Measurements from ENCODE around the gene A4GNT. TPM values are rescaled to one million over a fixed set of nuclear protein-coding genes. Genes with fewer than 3 reads are reported as not detected.
A peak's percentile ranks its signal among the peaks of the same experiment; 100 is the strongest.
"Not testable (repeated sequence)": the region's sequence is repeated elsewhere in the genome, so short reads cannot be mapped to it uniquely, and the experiment has no call there.

A4GNT gene
- total RNA-seq, 1 donor from 2014 or later, result not detected

DNA sequence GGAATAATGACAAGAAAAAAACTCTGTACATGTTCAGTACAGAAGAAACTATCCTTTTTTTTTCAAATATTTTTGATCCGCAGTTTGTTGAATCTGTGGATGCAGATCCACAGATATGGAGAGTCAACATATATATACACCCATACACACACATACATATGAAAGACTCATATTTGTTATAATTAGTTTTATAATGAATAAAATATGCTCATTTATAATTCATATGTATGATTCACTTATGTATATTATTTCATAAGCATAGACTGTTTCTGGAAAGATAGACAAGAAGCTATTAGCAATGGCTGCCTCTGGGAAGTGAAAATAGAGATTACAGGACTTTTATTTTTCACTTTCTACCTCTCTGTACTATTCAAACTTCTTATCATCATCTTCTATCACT, 26.6 kb downstream of the A4GNT start:
- TF ChIP-seq, protein P1, sequence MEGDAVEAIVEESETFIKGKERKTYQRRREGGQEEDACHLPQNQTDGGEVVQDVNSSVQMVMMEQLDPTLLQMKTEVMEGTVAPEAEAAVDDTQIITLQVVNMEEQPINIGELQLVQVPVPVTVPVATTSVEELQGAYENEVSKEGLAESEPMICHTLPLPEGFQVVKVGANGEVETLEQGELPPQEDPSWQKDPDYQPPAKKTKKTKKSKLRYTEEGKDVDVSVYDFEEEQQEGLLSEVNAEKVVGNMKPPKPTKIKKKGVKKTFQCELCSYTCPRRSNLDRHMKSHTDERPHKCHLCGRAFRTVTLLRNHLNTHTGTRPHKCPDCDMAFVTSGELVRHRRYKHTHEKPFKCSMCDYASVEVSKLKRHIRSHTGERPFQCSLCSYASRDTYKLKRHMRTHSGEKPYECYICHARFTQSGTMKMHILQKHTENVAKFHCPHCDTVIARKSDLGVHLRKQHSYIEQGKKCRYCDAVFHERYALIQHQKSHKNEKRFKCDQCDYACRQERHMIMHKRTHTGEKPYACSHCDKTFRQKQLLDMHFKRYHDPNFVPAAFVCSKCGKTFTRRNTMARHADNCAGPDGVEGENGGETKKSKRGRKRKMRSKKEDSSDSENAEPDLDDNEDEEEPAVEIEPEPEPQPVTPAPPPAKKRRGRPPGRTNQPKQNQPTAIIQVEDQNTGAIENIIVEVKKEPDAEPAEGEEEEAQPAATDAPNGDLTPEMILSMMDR (conservative IDR thresholded peaks at IDR 0.05; ENCODE audit: low read depth, low read length), result no peak
- H3K4me3 ChIP-seq (ENCODE audit: low read depth, low read length), result no peak overlapping the region
- no peak for DNase-seq (ENCODE audit: low read depth)

DNA sequence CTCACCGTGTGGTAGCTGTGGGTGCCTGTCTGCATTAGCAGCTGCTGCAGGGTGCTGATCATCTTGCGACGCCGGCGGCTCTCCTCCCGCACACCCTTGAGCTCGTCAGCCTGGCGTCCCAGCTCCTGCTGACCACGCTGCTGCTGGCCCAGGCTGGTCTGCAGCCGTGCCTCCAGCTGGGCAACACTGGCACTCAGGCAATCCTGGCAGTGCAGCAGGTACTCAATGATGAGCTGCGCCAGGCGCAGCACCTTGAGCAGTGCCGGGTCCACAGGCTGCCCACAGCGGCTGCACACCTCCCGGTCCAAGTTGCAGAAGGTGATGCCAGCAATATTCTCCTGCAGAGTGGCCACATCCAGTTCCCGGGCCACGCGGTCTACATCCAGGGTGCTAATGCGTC, 28.7 kb downstream of the A4GNT start:
- TF ChIP-seq, protein P1 (conservative IDR thresholded peaks at IDR 0.05; ENCODE audit: low read depth, low read length), result no peak
- H3K4me3 ChIP-seq (ENCODE audit: low read depth, low read length), result no peak overlapping the region
- DNase-seq (ENCODE audit: low read depth), result no peak

GRCh38 chr3:138101351-138101940, 30.7 kb downstream of the A4GNT start:
- H3K4me3 ChIP-seq (ENCODE audit: low read depth, low read length); DNase-seq (ENCODE audit: low read depth): not testable (repeated sequence)
- TF ChIP-seq, protein P1 (conservative IDR thresholded peaks at IDR 0.05; ENCODE audit: low read depth, low read length), result peak; percentile 46

DNA sequence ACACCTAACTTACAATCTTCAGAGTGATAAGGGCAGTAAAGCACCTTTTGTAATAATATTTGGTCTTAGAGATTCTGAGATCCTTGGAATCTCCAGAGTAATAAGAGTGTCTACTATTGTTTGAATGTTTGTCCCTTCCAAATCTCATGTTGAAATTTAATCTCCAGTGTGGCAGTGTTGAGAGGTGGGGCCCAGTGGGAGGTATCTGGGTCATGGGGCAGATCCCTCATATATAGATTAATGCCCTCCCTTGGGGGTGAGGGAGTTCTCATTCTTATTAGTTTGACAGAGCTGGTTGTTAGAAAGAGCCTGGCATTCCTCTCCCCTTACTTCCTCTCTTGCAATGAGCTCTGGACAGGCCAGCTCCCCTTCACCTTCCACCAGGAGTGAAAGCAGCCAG, 32.8 kb downstream of the A4GNT start:
- no peak overlapping the region for H3K4me3 ChIP-seq (ENCODE audit: low read depth, low read length)
- no peak for DNase-seq (ENCODE audit: low read depth)

GRCh38 chr3:138097192-138098172, 34.7 kb downstream of the A4GNT start:
- no peak overlapping the region for H3K4me3 ChIP-seq (ENCODE audit: low read depth, low read length)
- TF ChIP-seq, protein P1 (conservative IDR thresholded peaks at IDR 0.05; ENCODE audit: low read depth, low read length), result peak; percentile 55
- no peak for DNase-seq (ENCODE audit: low read depth)

More for the DNA sequence above, 32.8 kb downstream of the A4GNT start:
- TF ChIP-seq, protein P1 (conservative IDR thresholded peaks at IDR 0.05; ENCODE audit: low read depth, low read length), result no peak

- TF ChIP-seq, protein P1 (conservative IDR thresholded peaks at IDR 0.05; ENCODE audit: low read depth, low read length), result no peak
- no peak for DNase-seq (ENCODE audit: low read depth)
Observed at GRCh38 chr3:138093721-138094120, 38.5 kb downstream of the A4GNT start.

More at GRCh38 chr3:138093721-138094120, 38.5 kb downstream of the A4GNT start:
- H3K4me3 ChIP-seq (ENCODE audit: low read depth, low read length), result no peak overlapping the region
